ENCODE measurements around the gene ADAMTS13. TPM values are rescaled to one million over a fixed set of nuclear protein-coding genes. Genes with fewer than 3 reads are reported as not detected.
"Not testable (repeated sequence)": the region's sequence is repeated elsewhere in the genome, so short reads cannot be mapped to it uniquely, and the experiment has no call there.

ADAMTS13 gene
- total and polyA plus RNA-seq, 2 donors (not counting 3 experiments of a cell fraction or from before 2014, with no cell fraction given), result 1.5 to 2.5 TPM

GRCh38 chr9:133449760-133450159 lies 27.6 kb downstream of the ADAMTS13 start:
- intact Hi-C loops (cut with micrococcal nuclease) (no loop called here), dilution Hi-C loops (cut with MboI; ENCODE audit: extremely low pct_ligation_motif_present, low sequenced_read_pairs) (no loop called here)
- no TSS peak for BruUV-seq (replicated peaks)
- no peaks in the 10 kb centered on the region for H3K36me3 ChIP-seq (ENCODE audit: control insufficient read depth in 2 of 2, extremely low read depth in 1 of 2, insufficient read depth in 2 of 2, low read length in 2 of 2)
- no peak overlapping the region for H2AFZ ChIP-seq (ENCODE audit: low read depth, low read length)
- no peak for FAIRE-seq
- POLR2A ChIA-PET, result no interaction called here
- H3K27ac ChIP-seq (ENCODE audit: insufficient read depth, low read depth, low read length), result no peak overlapping the region
- no peaks in the 10 kb centered on the region for H4K20me1 ChIP-seq (replicated peaks; ENCODE audit: control insufficient read depth, extremely low read depth, insufficient read depth, low read length)
- TF ChIP-seq MAX (IDR thresholded peaks at IDR 0.05; ENCODE audit: insufficient read depth, insufficient read length) (no peak), GATA2 (IDR thresholded peaks at IDR 0.05; ENCODE audit: insufficient read depth, insufficient read length, low read depth, low read length) (no peak), POLR2A (IDR thresholded peaks at IDR 0.05; ENCODE audit: low read depth, low read length) (no peak), POLR2AphosphoS5 (IDR thresholded peaks at IDR 0.05; ENCODE audit: insufficient read depth, low read depth, low read length) (no peak), EZH2 (IDR thresholded peaks at IDR 0.05; ENCODE audit: borderline replicate concordance, low read depth, low read length, severe bottlenecking) (no peak), CTCF (IDR thresholded peaks at IDR 0.05; ENCODE audit: extremely low read depth in 1 of 2, insufficient read depth in 1 of 2, low read depth in 1 of 2, low read length in 2 of 2) (no peak), MYC (IDR thresholded peaks at IDR 0.05; ENCODE audit: low read depth, low read length) (no peak), JUN (IDR thresholded peaks at IDR 0.05; ENCODE audit: borderline replicate concordance, insufficient read depth, insufficient read length, low read depth) (no peak), FOS (IDR thresholded peaks at IDR 0.05; ENCODE audit: borderline replicate concordance, insufficient read depth, low read length) (no peak)
- no peaks in the 10 kb centered on the region for H3K9me3 ChIP-seq (replicated peaks; ENCODE audit: control insufficient read depth, insufficient read depth, low read length)
- H3K27me3 ChIP-seq (ENCODE audit: control insufficient read depth in 2 of 2, insufficient read depth in 2 of 2, low read length in 2 of 2), result no peaks in the 10 kb centered on the region
- CTCF ChIA-PET, result no interaction called here
- no peaks in the 10 kb centered on the region for H3K9me1 ChIP-seq (replicated peaks; ENCODE audit: control insufficient read depth, extremely low read depth, insufficient read depth, low read length)
- no peak for DNase-seq (ENCODE audit: low read depth, low spot score)
- H3K4me3 ChIP-seq (replicated peaks in 1 of 3; ENCODE audit: insufficient read depth in 1 of 3, low read depth in 1 of 3, low read length in 3 of 3), result no peak overlapping the region
- H3K4me1 ChIP-seq (ENCODE audit: control insufficient read depth, extremely low read depth, insufficient read depth, low read length), result no peaks in the 10 kb centered on the region
- no peak overlapping the region for H3K9ac ChIP-seq (replicated peaks; ENCODE audit: extremely low read depth, insufficient read depth, low read length)
- H3K4me2 ChIP-seq (ENCODE audit: insufficient read depth, low read length), result no peak overlapping the region
- no peaks in the 10 kb centered on the region for H3K79me2 ChIP-seq (ENCODE audit: control insufficient read depth, insufficient read depth, low read length)

- BruUV-seq (replicated peaks); H3K4me2 ChIP-seq (ENCODE audit: insufficient read depth, low read length); H4K20me1 ChIP-seq (replicated peaks; ENCODE audit: control insufficient read depth, extremely low read depth, insufficient read depth, low read length); H3K9ac ChIP-seq (replicated peaks; ENCODE audit: extremely low read depth, insufficient read depth, low read length); H3K36me3 ChIP-seq (ENCODE audit: control insufficient read depth in 2 of 2, extremely low read depth in 1 of 2, insufficient read depth in 2 of 2, low read length in 2 of 2); H3K27me3 ChIP-seq (ENCODE audit: control insufficient read depth in 2 of 2, insufficient read depth in 2 of 2, low read length in 2 of 2); POLR2A ChIA-PET; H3K79me2 ChIP-seq (ENCODE audit: control insufficient read depth, insufficient read depth, low read length); H2AFZ ChIP-seq (ENCODE audit: low read depth, low read length); intact Hi-C loops (cut with micrococcal nuclease); H3K4me1 ChIP-seq (ENCODE audit: control insufficient read depth, extremely low read depth, insufficient read depth, low read length); dilution Hi-C loops (cut with MboI; ENCODE audit: extremely low pct_ligation_motif_present, low sequenced_read_pairs); H3K4me3 ChIP-seq (replicated peaks in 1 of 3; ENCODE audit: insufficient read depth in 1 of 3, low read depth in 1 of 3, low read length in 3 of 3); CTCF ChIA-PET; FAIRE-seq; H3K9me1 ChIP-seq (replicated peaks; ENCODE audit: control insufficient read depth, extremely low read depth, insufficient read depth, low read length); DNase-seq (ENCODE audit: low read depth, low spot score); H3K9me3 ChIP-seq (replicated peaks; ENCODE audit: control insufficient read depth, insufficient read depth, low read length); H3K27ac ChIP-seq (ENCODE audit: insufficient read depth, low read depth, low read length): not testable (repeated sequence)
Observed at GRCh38 chr9:133451865-133452264, 29.7 kb downstream of the ADAMTS13 start.

Measured in endothelial cell of umbilical vein (primary cell).